ENCODE data around the gene RHBDL1.
A peak's percentile ranks its signal among the peaks of the same experiment; 100 is the strongest.

The RHBDL1 gene

DNA sequence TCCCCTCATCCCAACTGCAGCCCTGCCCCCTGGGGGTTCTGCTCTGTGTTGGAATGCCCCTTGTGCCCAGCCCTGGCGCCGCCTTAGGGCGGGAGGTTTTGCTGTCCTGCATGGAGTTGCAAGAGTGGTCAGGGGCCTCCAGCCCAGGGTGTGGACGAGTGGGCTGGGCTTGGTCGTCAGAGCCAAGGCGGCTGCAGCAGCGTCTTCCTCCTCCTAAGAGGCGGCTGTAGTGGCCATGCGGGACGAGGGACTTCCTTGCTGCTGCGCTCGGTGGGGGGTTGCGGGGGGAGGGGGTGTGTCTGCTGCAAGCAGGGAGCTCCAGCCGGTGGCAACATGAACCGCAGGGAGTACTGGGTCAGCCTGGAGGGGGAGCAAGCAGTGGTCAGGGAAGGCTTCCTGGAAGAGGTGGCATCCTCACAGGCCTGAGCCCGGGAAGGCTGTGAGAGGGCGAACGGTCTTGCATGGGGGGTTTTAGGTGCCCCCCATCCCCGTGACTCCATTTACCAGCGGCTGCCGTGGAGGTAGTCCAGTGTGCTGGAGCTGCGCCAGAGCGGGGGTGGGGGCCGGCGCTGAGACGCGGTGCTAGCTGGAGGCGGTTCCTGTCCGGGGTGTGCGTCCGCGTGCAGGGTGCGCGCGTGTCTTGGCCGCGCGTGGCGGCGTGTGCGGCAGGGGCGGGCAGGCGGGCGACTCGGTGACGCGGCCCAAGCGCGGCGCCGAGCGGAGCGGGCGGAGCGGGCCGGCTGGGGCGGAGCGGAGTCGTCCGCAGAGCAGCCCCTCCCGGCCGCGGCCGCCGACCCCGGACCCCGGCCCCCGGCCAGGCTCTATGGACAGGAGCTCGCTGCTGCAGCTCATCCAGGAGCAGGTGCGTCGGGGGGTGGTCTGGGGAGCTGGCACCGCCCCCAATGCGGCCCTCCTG lies at the start of gene RHBDL1:
RHBDL1 (plus strand) TSS at position 704 of the 916 bp plus-strand sequence; CDS start at position 824, 120 bp downstream.
- DNase-seq (ENCODE audit: low spot score): no peak

DNA sequence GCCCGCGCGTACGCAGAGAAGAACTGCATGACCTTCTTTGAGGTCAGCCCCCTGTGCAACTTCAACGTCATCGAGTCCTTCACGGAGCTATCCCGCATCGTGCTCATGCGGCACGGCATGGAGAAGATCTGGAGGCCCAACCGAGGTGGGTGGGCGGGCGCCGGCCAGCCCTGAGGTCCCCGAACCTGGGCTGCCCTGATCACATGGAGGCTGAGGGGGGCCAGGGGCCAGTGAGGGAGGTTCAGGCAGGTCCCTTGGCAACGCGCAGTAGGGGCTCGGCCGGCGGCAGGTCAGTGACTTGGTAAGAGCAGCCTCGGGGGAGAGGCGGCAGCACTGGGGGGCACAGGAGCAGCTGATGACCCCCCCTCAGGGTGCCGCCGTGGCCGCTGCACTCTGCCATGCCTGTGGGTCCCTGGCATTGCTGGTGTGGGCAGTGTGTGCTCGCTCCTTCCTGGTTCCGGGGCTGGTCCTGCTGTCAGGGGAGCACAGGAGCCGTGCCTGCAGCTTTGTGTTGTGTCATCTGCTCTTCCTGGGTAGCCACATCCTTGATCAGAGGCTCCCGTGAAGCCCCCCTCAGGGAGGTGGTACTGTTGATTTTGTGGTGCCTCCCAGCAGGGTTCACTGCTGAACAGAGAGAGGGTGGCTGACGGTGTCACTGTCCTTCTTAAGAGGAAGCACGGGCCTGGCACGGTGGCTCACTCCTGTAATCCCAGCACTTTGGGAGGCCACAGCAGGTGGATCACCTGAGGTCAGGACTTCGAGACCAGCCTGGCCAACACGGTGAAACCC lies 49.3 kb upstream of the RHBDL1 start:
- DNase-seq (ENCODE audit: low spot score): no peak

- DNase-seq (ENCODE audit: low spot score): no peak
These were observed 48.6 kb upstream of the RHBDL1 start for GRCh38 chr16:626787-627453.

- DNase-seq (ENCODE audit: low spot score): no peak
These were observed 47.8 kb upstream of the RHBDL1 start for GRCh38 chr16:627454-628239.

DNA sequence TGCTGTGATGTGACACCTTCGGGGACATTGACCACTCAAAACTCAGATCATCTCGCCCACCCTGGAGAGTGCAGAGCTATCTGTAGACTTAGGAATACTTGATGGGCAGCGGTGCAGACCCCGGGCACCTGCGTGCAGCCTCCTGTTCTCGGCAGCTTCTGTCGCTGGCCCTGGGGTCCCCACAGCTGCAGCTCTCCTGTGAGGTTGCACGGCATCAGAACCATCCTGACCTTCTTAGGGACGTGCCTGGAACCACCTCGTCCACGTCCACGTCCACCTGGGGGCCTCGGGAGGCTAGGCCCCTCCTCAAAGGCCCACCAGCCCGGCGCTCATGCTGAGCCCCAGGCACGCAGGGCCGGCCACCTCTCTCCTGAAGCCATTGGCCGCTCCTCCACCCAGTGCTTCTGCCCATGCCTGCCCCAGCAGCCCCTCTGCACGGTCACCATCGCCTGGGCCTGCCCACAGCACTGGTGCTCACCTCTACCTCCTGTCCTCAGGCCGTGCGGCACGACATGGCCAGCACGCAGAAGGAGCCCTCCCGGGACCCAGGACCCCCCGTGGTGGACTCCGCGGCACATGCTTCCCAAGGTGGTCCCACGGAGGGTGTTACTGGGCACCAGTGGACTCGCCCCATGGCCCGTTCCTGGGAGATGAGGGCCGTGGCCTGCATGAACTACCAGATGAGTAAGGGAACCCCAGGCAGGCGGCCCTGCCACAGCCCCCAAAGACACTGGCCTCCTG lies 47.0 kb upstream of the RHBDL1 start:
- DNase-seq (ENCODE audit: low spot score): no peak

DNA sequence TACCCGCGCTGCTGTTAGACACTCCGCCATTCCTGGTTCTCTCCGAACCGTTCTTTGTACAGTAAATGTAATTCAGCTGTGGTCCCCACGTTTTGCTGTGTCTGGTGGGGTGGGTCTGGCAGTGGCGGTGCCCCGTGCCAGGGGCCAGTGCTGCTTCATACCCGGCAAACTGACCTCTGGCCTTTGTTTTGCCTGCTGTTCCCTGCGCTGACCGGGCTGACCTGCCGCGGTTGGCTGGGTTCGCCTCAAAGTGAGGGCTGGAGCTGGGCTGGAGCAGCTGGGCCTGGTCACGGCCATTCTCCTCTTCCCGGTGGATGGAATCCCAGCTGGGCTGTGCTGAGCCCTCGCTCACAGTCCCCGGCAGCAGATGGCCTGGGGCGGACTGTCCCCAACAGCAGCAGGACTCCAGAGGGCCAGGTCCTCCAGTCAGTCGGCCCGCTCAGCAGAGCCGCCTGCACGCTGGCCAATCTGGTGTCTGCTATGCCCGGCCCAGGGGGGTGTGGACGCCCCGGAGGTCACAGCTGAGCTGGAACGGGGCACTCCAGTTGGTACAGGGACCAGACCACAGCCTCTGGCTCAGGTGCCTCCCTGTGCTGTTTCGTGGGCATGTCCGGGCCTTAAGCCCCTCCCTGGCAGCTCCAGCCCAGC lies 46.2 kb upstream of the RHBDL1 start:
- no peak for DNase-seq (ENCODE audit: low spot score)

DNA sequence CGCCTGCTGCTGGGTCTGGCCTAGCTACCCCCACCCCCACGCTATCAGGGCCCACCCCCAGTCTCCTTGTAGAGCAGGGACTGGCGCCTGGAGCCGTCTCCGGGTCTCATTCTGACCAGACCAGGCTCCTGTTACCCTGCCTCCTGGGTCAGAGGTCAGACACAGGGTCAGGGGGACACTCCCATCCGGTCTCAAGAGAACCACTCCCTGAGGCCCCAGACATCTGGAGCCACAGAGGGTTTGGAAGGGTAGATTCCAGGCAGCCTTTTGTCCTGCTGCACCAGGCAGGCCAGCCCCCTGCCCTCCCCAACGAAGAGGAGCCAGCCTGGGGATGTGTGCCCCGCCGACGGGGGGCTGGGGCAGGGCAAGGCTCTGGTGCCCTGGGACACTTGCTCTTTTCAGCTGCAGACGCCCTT lies 45.6 kb upstream of the RHBDL1 start:
- no peak for DNase-seq (ENCODE audit: low spot score)

DNA sequence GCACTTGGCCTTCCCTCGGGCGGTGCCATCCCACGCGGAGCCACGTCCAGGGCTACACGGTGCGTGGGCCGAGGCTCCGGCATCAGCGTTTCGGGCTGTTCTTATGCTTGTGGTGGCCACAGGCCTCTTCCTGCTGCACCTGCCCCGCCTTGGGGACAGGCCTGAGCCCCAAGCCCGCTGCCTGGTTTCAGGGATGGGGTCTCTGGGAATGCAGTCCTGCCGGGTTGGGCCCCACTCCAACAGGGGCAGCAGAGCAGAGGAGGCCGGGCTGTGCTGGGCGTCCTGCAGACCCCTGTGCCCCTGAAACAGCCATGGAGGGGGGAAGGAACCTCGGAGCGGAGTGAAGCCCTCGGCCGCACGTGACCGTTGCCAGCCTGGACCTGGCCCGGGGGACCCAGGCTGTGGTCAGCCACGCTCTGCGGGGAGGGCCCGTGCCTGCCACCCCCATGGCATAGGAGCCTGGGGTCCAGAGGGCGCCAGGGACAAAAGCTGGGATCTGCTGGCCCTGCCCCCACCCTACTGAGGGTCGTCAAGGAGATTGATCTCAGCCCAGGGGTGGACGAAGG lies 45.1 kb upstream of the RHBDL1 start:
- DNase-seq (ENCODE audit: low spot score): no peak

DNA sequence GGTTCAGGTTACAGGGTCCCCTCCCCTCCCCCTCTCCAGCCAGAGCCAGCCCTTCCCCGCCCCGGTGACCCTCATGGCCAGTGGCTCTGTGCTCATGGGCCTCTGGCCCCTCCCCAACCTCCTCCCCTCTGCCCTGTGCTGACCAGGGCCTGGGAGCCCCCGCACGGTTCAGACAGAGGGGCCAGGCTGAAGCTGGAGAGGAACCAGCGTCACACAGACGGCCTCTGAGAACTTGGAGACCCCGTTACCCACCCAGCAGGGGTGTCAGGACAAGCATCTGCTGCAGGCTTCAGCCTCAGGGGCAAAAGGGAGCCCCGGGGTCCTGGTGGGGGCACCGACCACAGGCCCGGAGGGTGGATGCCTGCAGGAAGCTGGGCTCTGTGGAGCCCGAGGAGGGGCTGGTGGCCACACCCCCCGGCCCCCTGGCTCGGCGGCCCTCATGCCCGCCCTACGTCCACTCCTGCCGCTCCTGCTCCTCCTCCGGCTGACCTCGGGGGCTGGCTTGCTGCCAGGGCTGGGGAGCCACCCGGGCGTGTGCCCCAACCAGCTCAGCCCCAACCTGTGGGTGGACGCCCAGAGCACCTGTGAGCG lies 44.6 kb upstream of the RHBDL1 start, which contains the start of gene WFIKKN1:
WFIKKN1 (plus strand) TSS at position 171 of the 591 bp plus-strand sequence; CDS start at position 440, 269 bp downstream.
- no peak for DNase-seq (ENCODE audit: low spot score)

DNA sequence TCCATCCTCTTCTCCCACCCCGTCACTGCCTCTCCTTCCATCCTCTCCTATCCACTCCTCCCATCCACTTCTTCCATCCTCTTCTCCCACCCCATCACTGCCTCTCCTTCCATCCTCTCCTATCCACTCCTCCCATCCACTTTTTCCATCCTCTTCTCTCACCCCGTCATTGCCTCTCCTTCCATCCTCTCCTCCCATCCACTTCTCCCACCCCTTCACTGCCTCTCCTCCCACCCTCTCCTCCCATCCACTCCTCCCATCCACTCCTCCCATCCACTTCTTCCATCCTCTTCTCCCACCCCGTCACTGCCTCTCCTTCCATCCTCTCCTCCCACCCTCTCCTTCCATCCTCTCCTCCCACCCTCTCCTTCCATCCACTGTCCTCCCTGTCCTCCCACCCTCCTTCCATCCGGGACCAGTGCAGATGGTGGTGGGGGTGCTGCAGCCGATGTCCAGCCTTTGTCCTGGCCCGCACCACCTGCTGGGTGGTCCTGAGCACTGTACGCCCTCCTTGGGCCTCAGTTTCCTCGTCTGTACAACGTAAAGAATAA lies 43.6 kb upstream of the RHBDL1 start:
- no peak for DNase-seq (ENCODE audit: low spot score)

DNA sequence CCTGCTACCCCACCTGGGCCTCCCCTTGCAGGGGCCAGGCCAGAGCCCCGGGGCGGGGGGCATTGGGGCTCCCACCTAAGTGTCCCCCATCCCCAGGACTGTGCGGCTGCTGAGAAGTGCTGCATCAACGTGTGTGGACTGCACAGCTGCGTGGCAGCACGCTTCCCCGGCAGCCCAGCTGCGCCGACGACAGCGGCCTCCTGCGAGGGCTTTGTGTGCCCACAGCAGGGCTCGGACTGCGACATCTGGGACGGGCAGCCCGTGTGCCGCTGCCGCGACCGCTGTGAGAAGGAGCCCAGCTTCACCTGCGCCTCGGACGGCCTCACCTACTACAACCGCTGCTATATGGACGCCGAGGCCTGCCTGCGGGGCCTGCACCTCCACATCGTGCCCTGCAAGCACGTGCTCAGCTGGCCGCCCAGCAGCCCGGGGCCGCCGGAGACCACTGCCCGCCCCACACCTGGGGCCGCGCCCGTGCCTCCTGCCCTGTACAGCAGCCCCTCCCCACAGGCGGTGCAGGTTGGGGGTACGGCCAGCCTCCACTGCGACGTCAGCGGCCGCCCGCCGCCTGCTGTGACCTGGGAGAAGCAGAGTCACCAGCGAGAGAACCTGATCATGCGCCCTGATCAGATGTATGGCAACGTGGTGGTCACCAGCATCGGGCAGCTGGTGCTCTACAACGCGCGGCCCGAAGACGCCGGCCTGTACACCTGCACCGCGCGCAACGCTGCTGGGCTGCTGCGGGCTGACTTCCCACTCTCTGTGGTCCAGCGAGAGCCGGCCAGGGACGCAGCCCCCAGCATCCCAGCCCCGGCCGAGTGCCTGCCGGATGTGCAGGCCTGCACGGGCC lies 42.8 kb upstream of the RHBDL1 start:
- no peak for DNase-seq (ENCODE audit: low spot score)

GRCh38 chr16:633336-634050 lies 42.0 kb upstream of the RHBDL1 start:
- no peak for DNase-seq (ENCODE audit: low spot score)

DNA sequence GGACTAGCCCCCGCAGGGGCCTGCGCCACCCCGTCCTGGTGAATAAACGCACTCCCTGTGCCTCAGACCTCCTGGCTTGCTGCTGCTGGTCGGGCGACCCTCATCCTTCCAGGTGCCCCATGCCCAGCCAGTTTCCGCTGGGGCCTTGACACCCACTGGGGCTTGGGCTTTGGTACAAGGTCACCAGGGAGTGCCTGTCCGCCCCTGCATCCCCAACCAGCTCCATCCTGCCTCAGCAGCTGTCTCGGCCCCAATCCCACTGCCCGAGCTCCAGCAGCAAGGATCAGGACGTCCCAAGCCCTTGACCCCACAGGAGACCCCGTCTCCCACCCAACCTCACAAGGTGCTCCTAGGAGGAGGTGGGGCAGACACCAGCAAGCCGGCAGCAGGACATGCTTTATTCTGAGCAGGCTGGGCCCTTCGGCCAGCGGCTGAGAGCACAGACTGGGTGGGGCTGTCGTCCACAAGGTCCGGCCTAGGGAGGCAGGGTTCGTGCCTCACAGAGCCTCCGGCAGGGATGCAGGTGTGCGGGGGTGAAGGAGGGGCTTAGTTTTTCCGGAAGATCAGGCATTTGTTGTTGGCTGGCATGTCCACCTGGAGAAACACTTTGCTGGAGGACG lies 41.3 kb upstream of the RHBDL1 start:
- DNase-seq (ENCODE audit: low spot score): no peak

GRCh38 chr16:634996-635395 lies 40.5 kb upstream of the RHBDL1 start:
- no peak for DNase-seq (ENCODE audit: low spot score)

- no peak for DNase-seq (ENCODE audit: low spot score)
These were observed 39.8 kb upstream of the RHBDL1 start for GRCh38 chr16:635573-636205.

GRCh38 chr16:636206-637080 lies 39.0 kb upstream of the RHBDL1 start, which contains the start of gene METTL26:
TSS of gene METTL26 (minus strand) at chr16:636305. CDS start at chr16:636290, 15 bp downstream.
- DNase-seq (ENCODE audit: low spot score): peak; percentile 95
